Effector CD4-positive, alpha-beta T cell (primary cell): Measurements from ENCODE around the gene INCA1.

Source experiments
- DNase-seq: peaks from one replicate; pipeline ENCODE4 v3.0.0-alpha.2; 2020

The INCA1 gene

DNA sequence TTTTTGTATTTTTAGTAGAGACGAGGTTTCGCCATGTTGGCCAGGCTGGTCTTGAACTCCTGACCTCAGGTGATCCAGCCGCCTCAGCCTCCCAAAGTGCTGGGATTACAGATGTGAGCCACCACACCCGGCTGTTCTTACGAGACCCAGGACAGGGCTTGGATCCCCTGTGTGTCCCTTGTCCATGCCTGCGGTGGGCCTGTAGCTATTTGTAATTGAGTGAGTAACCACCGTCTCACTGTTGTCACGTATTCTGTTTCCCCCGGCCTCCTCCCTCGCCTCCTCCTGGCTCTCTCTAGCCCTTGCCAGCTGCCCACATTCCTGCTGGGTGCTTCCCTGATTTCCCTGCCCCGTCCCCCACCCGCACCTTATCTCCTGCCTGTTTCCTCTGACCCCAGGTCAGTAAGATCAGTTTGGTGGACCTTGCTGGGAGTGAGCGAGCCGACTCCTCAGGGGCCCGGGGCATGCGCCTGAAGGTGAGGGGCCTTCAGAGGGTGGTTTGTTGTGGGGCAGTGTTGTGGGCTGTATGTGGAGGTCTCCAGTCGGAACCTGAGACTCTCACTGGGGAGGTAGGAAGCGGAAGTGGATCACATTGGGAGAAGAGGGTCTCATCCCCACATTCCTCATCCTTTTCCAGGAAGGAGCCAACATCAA, 6.0 kb upstream of the INCA1 start:
- DNase-seq = no peak

GRCh38 chr17:5002121-5002788, 4.9 kb upstream of the INCA1 start:
- DNase-seq = no peak

- DNase-seq = no peak
Observed at GRCh38 chr17:5000237-5000639, 2.9 kb upstream of the INCA1 start.

DNA sequence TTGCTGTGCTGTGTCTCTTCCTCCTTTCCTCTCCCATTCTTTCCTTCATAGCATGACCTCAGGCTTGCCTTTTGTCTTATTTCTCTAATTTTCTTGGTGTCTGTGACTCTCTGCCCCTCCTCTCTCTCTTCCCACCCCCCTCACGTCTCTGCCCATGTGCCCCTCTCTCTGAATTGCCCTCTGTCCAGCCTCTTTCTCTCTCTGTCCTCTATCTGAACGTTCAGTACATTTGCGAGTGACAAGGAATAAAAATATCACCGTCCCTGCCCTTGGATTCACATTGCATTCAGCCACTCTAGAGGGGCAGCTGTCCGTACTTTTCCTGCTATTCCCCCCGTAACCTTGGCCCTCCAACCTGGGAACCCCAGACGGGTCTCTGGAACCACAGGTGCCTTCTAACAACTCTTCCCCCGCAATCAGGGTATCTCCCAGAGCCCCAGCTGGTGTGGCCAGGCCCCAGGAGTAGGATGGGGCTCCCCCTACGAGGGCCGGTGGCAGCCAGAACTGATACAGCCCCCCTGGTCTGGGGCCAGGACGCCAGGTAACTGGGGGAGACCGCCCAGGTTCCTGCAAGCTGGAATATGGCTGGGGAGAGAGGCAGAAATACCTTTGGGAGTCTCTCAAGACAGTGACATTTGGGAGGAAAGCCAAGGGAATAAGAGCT, 2.2 kb upstream of the INCA1 start:
- DNase-seq = no peak

GRCh38 chr17:4998732-4999429, 1.6 kb upstream of the INCA1 start:
- no peak for DNase-seq

DNA sequence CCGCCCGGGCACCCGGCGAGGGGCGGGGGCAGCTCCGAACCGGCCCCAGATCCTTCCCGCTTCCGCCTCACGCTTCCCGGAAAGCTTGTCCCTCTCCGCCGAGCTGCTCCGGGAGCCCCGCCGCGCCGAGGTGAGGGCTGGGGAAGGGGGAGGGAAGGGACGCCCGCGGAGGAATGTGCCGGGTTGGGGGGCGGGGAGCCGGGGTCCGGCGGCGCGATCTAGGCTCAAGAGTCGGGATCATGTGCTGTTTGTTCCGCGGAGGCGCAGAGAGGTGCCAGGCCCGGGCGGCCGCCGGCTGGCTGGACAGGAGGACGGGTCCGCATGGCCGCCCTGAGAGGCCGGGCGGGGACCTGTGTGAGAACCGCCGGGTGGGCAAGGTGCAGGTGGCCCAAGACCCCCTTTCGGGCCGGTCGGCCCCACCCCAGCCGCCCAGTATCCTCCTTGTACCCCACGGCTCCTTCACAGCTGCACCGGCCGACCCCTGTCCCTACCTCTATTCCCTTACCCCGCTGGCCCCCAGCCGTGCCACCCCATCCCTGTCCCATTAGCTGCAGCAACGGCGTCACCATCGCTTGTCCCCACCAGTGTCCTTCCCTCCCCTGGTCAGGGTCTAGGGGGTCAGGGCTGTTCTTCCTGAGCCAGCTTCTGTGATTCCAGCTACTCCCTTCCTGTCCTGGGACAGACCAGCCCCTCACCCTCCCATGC, 857 bp upstream of the INCA1 start:
- DNase-seq = peak; percentile 23

GRCh38 chr17:4994081-4994595, 3.2 kb downstream of the INCA1 start:
- DNase-seq = no peak

DNA sequence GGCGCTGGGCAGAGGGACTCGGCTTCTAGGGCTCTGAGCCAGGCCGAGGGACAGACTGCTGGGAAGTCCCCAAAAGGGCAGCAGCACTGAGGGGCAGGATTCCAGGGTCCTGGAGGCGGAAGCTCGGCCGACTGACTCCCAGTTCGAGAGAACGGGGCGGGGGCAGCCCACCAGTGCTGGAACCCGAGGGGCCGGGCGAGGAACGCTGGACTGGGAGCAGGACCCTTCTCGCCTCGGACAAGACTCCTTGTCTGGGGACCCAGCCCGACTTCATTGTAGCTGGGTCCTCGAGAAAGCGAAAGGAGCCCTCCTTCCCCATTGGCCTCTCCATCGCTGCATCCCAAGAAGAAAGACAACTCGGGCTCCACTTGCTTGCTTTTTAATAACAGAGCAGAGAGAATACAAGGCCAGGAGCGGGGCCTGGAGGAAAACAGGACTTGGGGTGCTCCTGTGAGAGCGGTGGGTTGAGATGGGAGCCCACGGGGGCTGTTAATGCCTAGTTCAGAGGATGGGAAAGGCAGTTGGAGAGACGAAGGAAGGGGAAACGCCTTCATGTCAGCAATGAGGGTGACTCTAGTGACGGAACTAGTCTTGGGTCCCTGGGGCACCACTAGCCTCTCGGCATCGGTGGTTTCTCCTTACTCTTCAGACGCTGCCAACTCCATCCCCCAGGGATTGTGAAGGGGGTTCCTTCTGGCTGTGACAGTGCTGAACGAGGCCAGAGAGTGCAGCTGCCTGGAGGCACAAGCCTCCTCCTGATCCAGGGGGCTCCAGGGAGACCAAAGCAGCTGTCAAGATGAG, 9.4 kb downstream of the INCA1 start:
- DNase-seq = no peak

- peak; percentile 87 for DNase-seq
Observed at GRCh38 chr17:4986951-4987766, 10.2 kb downstream of the INCA1 start, which contains the start of gene CAMTA2. Gene CAMTA2 (minus strand): TSS chr17:4987675. CDS start chr17:4986222, 1,453 bp downstream.

GRCh38 chr17:4986403-4986802, 10.9 kb downstream of the INCA1 start:
- DNase-seq = no peak

- DNase-seq = no peak
Observed at GRCh38 chr17:4982305-4982704, 15.0 kb downstream of the INCA1 start.

DNA sequence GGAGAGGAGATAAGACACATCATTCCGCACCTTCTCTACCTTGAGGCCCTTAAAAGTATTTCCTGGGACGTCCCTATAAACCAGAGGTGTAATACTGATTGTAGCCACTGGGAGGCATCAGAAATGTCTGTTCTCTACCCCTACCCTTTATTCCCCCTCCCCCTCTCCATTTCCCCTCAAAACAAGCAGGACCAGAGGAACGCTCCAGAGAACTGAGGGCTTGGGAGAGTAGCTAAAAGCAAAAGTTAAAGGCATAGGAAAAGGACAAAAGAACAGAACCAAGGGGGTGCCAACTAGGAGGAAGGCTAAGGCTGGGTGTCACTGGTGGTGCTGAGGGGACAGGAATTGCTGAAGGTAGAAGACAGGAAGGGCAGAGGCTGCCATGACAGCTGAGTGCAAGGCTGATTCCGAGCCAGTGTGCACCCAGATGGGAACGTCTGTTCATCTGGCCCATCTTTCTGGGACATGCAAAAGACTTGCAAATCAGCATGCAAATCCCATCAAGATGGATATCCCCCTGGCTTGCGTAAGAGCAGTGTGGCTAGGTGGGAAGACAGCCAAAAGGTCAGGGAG, 16.6 kb downstream of the INCA1 start:
- peak; percentile 45 for DNase-seq

- DNase-seq = no peak
Observed at GRCh38 chr17:4978726-4979125, 18.6 kb downstream of the INCA1 start.

DNA sequence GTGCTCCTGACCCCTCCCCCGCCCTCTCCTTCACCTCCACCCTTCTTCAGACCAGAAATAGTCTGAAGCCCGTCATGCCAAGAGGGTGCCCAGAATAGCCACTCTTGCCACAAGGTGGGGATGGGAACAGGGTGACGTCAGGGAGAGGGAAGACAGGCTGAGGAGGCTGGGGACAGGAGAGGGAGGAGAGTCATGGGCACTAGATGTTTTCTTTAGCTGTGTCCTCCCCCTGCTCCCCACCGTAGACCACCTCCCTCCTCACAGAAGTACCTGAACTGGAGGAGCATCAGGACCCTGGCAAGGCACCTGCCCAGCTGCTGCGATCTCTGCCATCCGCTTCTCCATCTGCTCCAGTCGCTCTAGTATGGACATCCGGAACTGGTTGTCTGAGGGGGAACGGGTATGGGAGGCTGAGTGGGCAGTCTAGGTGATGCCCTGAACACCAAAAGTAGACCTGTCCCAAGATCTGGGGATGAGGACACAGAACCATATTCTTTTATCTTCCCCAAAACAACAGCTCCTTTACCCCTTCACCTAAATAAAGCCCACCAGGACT, 23.1 kb downstream of the INCA1 start:
- no peak for DNase-seq

DNA sequence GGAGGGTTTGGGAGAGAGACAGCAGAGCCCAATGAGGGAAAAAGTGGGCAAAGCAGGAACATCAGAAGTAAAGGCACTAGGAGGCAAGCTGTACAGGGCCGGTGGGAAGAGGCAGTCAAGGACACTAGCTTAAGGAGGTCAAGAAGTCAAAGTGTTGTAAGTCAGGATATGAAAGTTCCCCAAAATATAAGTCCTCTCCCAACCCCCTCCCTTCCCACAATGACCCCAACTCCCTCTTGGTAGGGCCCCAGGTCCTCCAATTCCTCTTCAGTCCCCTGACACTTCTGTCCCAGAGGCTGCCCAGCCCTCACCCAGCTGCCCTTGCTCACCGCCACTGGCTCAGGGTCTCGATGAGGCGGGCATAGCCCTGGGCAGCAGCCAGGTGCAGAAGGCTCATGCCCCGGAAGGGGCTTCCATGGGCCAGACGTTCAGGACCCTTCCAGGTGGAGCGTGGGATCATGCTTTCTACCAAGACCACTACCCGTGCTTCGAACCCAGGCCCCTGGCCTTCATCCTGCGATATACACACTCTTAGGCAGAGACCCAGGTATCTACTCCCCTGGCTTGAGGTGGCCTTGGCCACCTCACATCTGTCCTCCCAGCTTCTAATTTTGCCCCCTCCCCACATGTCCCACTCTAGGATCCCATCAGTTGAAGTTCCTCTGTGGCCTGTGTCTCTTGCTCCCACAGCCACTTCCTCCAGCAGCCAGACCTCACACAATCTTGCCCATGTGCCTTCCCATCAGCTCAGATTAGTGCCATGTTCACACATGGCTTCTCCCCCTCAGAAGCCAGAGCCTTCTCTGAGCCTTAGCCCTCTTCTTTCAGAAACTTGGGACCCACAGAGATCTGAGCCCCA, 23.8 kb downstream of the INCA1 start:
- no peak for DNase-seq

- no peak for DNase-seq
Observed at GRCh38 chr17:4972752-4973151, 24.6 kb downstream of the INCA1 start.

- DNase-seq = no peak
Observed at GRCh38 chr17:4972322-4972721, 25.0 kb downstream of the INCA1 start.

DNA sequence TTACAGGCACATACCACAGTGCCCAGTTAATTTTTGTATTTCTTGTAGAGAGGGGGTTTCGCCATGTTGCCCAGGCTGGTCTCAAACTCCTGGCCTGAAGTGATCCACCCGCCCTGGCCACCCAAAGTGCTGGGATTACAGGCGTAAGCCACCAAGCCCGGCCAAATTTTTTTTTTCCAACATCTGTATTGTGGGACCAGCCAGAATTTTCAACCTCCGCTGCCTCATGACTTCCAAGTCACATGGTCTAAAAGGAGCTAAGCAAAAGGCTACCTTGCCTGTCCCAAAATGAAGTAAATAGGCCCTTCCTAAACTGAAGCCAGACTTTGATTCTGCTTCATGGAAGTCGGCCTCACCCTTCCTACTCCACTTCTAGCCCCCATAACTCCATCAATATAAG, 25.5 kb downstream of the INCA1 start:
- DNase-seq = no peak

DNA sequence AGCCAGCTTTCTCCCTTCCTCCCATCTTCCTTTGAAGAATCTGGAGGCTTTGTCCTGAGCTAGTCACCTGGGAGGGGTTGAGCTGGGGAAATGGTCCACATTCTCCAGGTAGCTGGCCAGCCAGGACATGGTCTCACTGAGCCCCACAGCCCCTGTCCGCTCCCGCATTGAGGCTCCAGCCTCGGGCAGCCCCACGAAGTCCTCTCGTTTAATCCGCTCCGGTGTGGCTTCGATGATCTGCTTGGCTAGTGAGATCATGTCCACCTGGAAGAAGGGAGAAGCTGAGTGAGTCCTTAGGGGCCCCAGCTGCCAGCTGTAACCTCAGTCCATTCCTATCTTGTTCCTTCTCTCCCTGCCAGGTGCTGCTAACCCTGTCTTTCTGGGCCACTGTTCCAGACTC, 27.0 kb downstream of the INCA1 start:
- no peak for DNase-seq
